ENCODE measurements around the gene ABCA13.

GRCh38 chr7:48426331-48426965, 255.2 kb downstream of the ABCA13 start:
- TF ChIP-seq EZH2phosphoT487 (IDR thresholded peaks at IDR 0.05; ENCODE audit: borderline replicate concordance, low read depth) (no peak), FOXJ3 (CRISPR knock-in tag; IDR thresholded peaks at IDR 0.05) (no peak), NRF1 (IDR thresholded peaks at IDR 0.05; ENCODE audit: low read depth, low read length) (no peak), FOXM1 (IDR thresholded peaks at IDR 0.05; ENCODE audit: low read depth) (no peak), CHD2 (IDR thresholded peaks at IDR 0.05; ENCODE audit: low read length, partially characterized antibody) (no peak), SMC3 (IDR thresholded peaks at IDR 0.05; ENCODE audit: low read depth, low read length) (no peak), SIN3A (IDR thresholded peaks at IDR 0.05; ENCODE audit: borderline replicate concordance, low read depth, low read length) (no peak), REST (IDR thresholded peaks at IDR 0.05; ENCODE audit: low read depth, low read length) (no peak), POLR2AphosphoS5 (IDR thresholded peaks at IDR 0.05; ENCODE audit: low read depth, low read length) (no peak), JUND (IDR thresholded peaks at IDR 0.05) (no peak), IRF3 (IDR thresholded peaks at IDR 0.05; ENCODE audit: low read depth, low read length) (no peak), TCF12 (IDR thresholded peaks at IDR 0.05) (no peak)
- TF ChIP-seq, protein P1, sequence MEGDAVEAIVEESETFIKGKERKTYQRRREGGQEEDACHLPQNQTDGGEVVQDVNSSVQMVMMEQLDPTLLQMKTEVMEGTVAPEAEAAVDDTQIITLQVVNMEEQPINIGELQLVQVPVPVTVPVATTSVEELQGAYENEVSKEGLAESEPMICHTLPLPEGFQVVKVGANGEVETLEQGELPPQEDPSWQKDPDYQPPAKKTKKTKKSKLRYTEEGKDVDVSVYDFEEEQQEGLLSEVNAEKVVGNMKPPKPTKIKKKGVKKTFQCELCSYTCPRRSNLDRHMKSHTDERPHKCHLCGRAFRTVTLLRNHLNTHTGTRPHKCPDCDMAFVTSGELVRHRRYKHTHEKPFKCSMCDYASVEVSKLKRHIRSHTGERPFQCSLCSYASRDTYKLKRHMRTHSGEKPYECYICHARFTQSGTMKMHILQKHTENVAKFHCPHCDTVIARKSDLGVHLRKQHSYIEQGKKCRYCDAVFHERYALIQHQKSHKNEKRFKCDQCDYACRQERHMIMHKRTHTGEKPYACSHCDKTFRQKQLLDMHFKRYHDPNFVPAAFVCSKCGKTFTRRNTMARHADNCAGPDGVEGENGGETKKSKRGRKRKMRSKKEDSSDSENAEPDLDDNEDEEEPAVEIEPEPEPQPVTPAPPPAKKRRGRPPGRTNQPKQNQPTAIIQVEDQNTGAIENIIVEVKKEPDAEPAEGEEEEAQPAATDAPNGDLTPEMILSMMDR (IDR thresholded peaks at IDR 0.05) = no peak
